Liver (tissue), 9 donors: ENCODE measurements around the gene SEC24D. TPM values are rescaled to one million over a fixed set of nuclear protein-coding genes. Genes with fewer than 3 reads are reported as not detected.

Source experiments
- DNase-seq: peaks from one replicate; pipeline ENCODE4 v3.0.0-alpha.2; 2017; ENCODE audit warnings: low spot score
- H3K27ac ChIP-seq, 2 donors: one replicate each; pipeline ENCODE4 v1.7.0; 2013; ENCODE audit warnings: inconsistent platforms in 2 of 2, low read length in 2 of 2, control low read depth in 1 of 2, low read depth in 1 of 2, mild to moderate bottlenecking in 1 of 2
- H3K27me3 ChIP-seq, 4 donors: one replicate each; pipeline versions ENCODE4 v1.6.1 to v1.7.0; 2013; ENCODE audit warnings: low read length in 3 of 4, inconsistent platforms in 1 of 4, mild to moderate bottlenecking in 1 of 4, moderate library complexity in 1 of 4; ENCODE audit not compliant: control insufficient read depth in 4 of 4, insufficient read depth in 4 of 4
- H3K36me3 ChIP-seq, 4 donors: one replicate each; pipeline versions ENCODE4 v1.6.1 to v1.7.0; 2013; ENCODE audit warnings: low read length in 3 of 4, mild to moderate bottlenecking in 3 of 4, low read depth in 1 of 4, moderate library complexity in 1 of 4; ENCODE audit not compliant: control insufficient read depth in 4 of 4, insufficient read depth in 3 of 4
- H3K4me1 ChIP-seq, 4 donors: one replicate each; pipeline versions ENCODE4 v1.6.1 to v1.7.0; 2013; ENCODE audit warnings: low read length in 3 of 4, mild to moderate bottlenecking in 3 of 4, moderate library complexity in 1 of 4; ENCODE audit not compliant: control insufficient read depth in 4 of 4, insufficient read depth in 4 of 4
- H3K4me3 ChIP-seq, 3 donors: one replicate each; pipeline versions ENCODE4 v1.6.1 to v1.7.0; 2013; ENCODE audit warnings: low read length in 3 of 3, control low read depth in 1 of 3, low read depth in 1 of 3, mild to moderate bottlenecking in 1 of 3
- H3K9ac ChIP-seq, 2 donors: one replicate each; pipeline ENCODE4 v1.7.0; 2013; ENCODE audit warnings: low read length in 2 of 2, mild to moderate bottlenecking in 2 of 2, moderate library complexity in 2 of 2, control low read depth in 1 of 2, low read depth in 1 of 2
- H3K9me3 ChIP-seq, 4 donors: one replicate each; pipeline versions ENCODE4 v1.6.1 to v1.7.0; 2013; ENCODE audit warnings: low read length in 3 of 4; ENCODE audit not compliant: control insufficient read depth in 4 of 4
- ATF3 ChIP-seq: IDR thresholded peaks from 2 replicates; pipeline ENCODE4 v1.6.1; 2016; ENCODE audit warnings: antibody characterized with exemption
- CTCF ChIP-seq: fragments of 150-350 bp; IDR thresholded peaks from 2 replicates; pipeline ENCODE4 v1.5.1; 2017; ENCODE audit warnings: improper control_type of control experiment, low read depth, low read length; ENCODE audit not compliant: missing input control
- EGR1 ChIP-seq, 2 donors: IDR thresholded peaks; 2 replicates each; pipeline ENCODE4 v1.6.1; 2016 to 2018; ENCODE audit warnings: antibody characterized with exemption in 2 of 2, low read depth in 2 of 2
- FOXA1 ChIP-seq: IDR thresholded peaks from 2 replicates; pipeline ENCODE4 v1.6.1; 2016; ENCODE audit warnings: antibody characterized with exemption
- FOXA2 ChIP-seq: IDR thresholded peaks from 2 replicates; pipeline ENCODE4 v1.6.1; 2016; ENCODE audit warnings: antibody characterized with exemption
- GABPA ChIP-seq, 2 donors: IDR thresholded peaks in 1 of 2; conservative IDR thresholded peaks in 1 of 2; 2 replicates each; pipeline ENCODE4 v1.6.1; 2016; ENCODE audit warnings: antibody characterized with exemption in 2 of 2, mild to moderate bottlenecking in 1 of 2, moderate library complexity in 1 of 2
- HNF4A ChIP-seq, 2 donors: conservative IDR thresholded peaks; 2 replicates each; pipeline ENCODE4 v1.6.1; 2016; ENCODE audit warnings: antibody characterized with exemption in 2 of 2, mild to moderate bottlenecking in 2 of 2
- HNF4G ChIP-seq: IDR thresholded peaks from 2 replicates; pipeline ENCODE4 v1.6.1; 2016; ENCODE audit warnings: antibody characterized with exemption
- JUND ChIP-seq, 2 donors: IDR thresholded peaks; 2 replicates each; pipeline ENCODE4 v1.6.1; 2016; ENCODE audit warnings: antibody characterized with exemption in 2 of 2
- MAX ChIP-seq: IDR thresholded peaks from 2 replicates; pipeline ENCODE4 v1.6.1; 2016; ENCODE audit warnings: antibody characterized with exemption
- NR2F2 ChIP-seq: IDR thresholded peaks from 2 replicates; pipeline ENCODE4 v1.6.1; 2016; ENCODE audit warnings: antibody characterized with exemption
- RAD21 ChIP-seq, 2 donors: IDR thresholded peaks; 2 replicates each; pipeline ENCODE4 v1.6.1; 2016; ENCODE audit warnings: antibody characterized with exemption in 2 of 2, mild to moderate bottlenecking in 2 of 2
- REST ChIP-seq: IDR thresholded peaks from 2 replicates; pipeline ENCODE4 v1.6.1; 2016; ENCODE audit warnings: antibody characterized with exemption, mild to moderate bottlenecking
- RXRA ChIP-seq, 2 donors: IDR thresholded peaks; 2 replicates each; pipeline ENCODE4 v1.6.1; 2017 to 2018; ENCODE audit warnings: antibody characterized with exemption in 2 of 2, mild to moderate bottlenecking in 1 of 2
- SP1 ChIP-seq: IDR thresholded peaks from 2 replicates; pipeline ENCODE4 v1.6.1; 2018; ENCODE audit warnings: antibody characterized with exemption, mild to moderate bottlenecking
- TAF1 ChIP-seq: conservative IDR thresholded peaks from 2 replicates; pipeline ENCODE4 v1.6.1; 2016; ENCODE audit warnings: antibody characterized with exemption, mild to moderate bottlenecking
- YY1 ChIP-seq: IDR thresholded peaks from 2 replicates; pipeline ENCODE4 v1.6.1; 2016; ENCODE audit warnings: antibody characterized with exemption, mild to moderate bottlenecking
- ZBTB33 ChIP-seq: IDR thresholded peaks from 2 replicates; pipeline ENCODE4 v1.6.1; 2016; ENCODE audit warnings: antibody characterized with exemption
- WGBS: extraction: QIAGEN DNeasy Blood & Tissue Kit; methylation state at CpG from one replicate; pipeline ENCODE4 v1.1.7; 2013; 5-methylcytosine and 5-hydroxymethylcytosine counted together
- polyA plus RNA-seq, 2 donors: library from polyadenylated mRNA; stranded (reverse) in 1 of 2; unstranded in 1 of 2; fragments of 200-250 nt in 1 of 2; fragments of >200 nt in 1 of 2; fragmentation: Nextera tagmentation in 1 of 2; extraction: Ambion mirVana in 1 of 2; gene quantifications; one replicate each; pipeline versions ENCODE4 v1.2.1 to v1.2.3, GENCODE V29; 2013 to 2015
- total RNA-seq, 2 donors: library from RNA; depleted of rRNA; stranded (reverse); fragments of >200 nt; gene quantifications; one replicate each; pipeline ENCODE4 v1.2.3, GENCODE V29; 2014
- donor health status: healthy.
- donor health status: healthy.
- donor health status: healthy.
- donor health status: healthy.
- donor health status: healthy.

SEC24D gene
- total and polyA plus RNA-seq, 4 donors = 16.0 to 80.8 (median 33.7) TPM

- WGBS = 8% methylated on average over 5 of the region's 5 CpGs
- TF ChIP-seq HNF4A (conservative IDR thresholded peaks at IDR 0.05) (peak in 1 of 2 donors; percentile 14), YY1 (peak; percentile 38), FOXA2 (no peak), CTCF (peak; percentile 82), ZBTB33 (no peak), REST (no peak), RAD21 (IDR thresholded peaks at IDR 0.05) (peak; percentile 92 to 97)
- no peak for DNase-seq
These were observed 29.3 kb upstream of the SEC24D start for GRCh38 chr4:118865091-118865708.

GRCh38 chr4:118858779-118859178 is 22.9 kb upstream of the SEC24D start:
- no peaks in the 10 kb centered on the region for H3K9me3 ChIP-seq
- no peak for DNase-seq
- 90% methylated on average over 2 of the region's 2 CpGs for WGBS
- H3K36me3 ChIP-seq = no peaks in the 10 kb centered on the region
- H3K9ac ChIP-seq = no peak overlapping the region
- no peak overlapping the region for H3K27ac ChIP-seq
- no peaks in the 10 kb centered on the region for H3K27me3 ChIP-seq
- no peaks in the 10 kb centered on the region for H3K4me1 ChIP-seq
- H3K4me3 ChIP-seq = no peak overlapping the region
- TF ChIP-seq FOXA2 (no peak), CTCF (no peak), SP1 (no peak), HNF4G (no peak), RXRA (IDR thresholded peaks at IDR 0.05) (no peak), MAX (no peak), ATF3 (no peak), GABPA (IDR thresholded peaks at IDR 0.05 in 1 of 2, conservative IDR thresholded peaks at IDR 0.05 in 1 of 2) (no peak), ZBTB33 (no peak), RAD21 (IDR thresholded peaks at IDR 0.05) (no peak), JUND (IDR thresholded peaks at IDR 0.05) (no peak), EGR1 (IDR thresholded peaks at IDR 0.05; ENCODE audit: low read depth in 2 of 2) (no peak), NR2F2 (no peak), YY1 (no peak), FOXA1 (no peak), TAF1 (no peak)

More at GRCh38 chr4:118865091-118865708, 29.3 kb upstream of the SEC24D start:
- no peaks in the 10 kb centered on the region for H3K9me3 ChIP-seq
- H3K9ac ChIP-seq = no peak overlapping the region
- no peak overlapping the region for H3K4me3 ChIP-seq
- H3K27me3 ChIP-seq = no peaks in the 10 kb centered on the region
- H3K27ac ChIP-seq = no peak overlapping the region
- no peaks in the 10 kb centered on the region for H3K36me3 ChIP-seq
- peaks cover 0 to 4% (median 0%) of the 10 kb centered on the region in 4 donors for H3K4me1 ChIP-seq
